Lower lobe of right lung (tissue), 2 donors: ENCODE results near the gene RFNG. TPM values are rescaled to one million over a fixed set of nuclear protein-coding genes. Genes with fewer than 3 reads are reported as not detected.

Source experiments
- ATAC-seq, 2 donors: fragments of 200-7000 bp; cut with Tn5 transposase; one replicate each; pipeline ENCODE4 v1.9.1; 2020 to 2022; ENCODE audit warnings: mild to moderate bottlenecking in 2 of 2, moderate library complexity in 2 of 2
- DNase-seq: peaks from one replicate; pipeline ENCODE4 v3.0.0-alpha.2; 2020
- H3K27ac ChIP-seq: fragments of 200-600 bp; one replicate; pipeline ENCODE4 v1.8.0; 2022
- H3K27me3 ChIP-seq: fragments of 200-600 bp; one replicate; pipeline ENCODE4 v1.8.0; 2022; ENCODE audit warnings: low read depth
- H3K36me3 ChIP-seq: fragments of 200-600 bp; one replicate; pipeline ENCODE4 v1.8.0; 2022; ENCODE audit warnings: mild to moderate bottlenecking
- H3K4me1 ChIP-seq: fragments of 200-600 bp; one replicate; pipeline ENCODE4 v1.8.0; 2022
- H3K4me3 ChIP-seq: fragments of 200-600 bp; one replicate; pipeline ENCODE4 v1.8.0; 2022; ENCODE audit warnings: mild to moderate bottlenecking
- H3K9me3 ChIP-seq: fragments of 200-600 bp; one replicate; pipeline ENCODE4 v1.8.0; 2022
- intact Hi-C: fragments of 100-400 bp; cut with DNase I; formaldehyde crosslinking; loops from one replicate; pipeline ENCODE4 v1.11.0; 2022
- total RNA-seq: library from RNA; stranded (reverse); fragmentation: NEBNext Ultra II Directional; extraction: Animal tissue kit (Norgen Biotek cat#: 25700); gene quantifications from one replicate; pipeline ENCODE4 v1.2.1, GENCODE V29; 2021
- TF ChIP-seq, protein P1 (sequence below): fragments of 200-600 bp; IDR thresholded peaks from one replicate; pipeline ENCODE4 v1.8.0; 2022; ENCODE audit warnings: antibody characterized with exemption, mild to moderate bottlenecking
- donor health status: DM: no; HTN: yes; CAD: no; lungs with severe emphysema.

RFNG gene
- total RNA-seq, 1 donor from 2014 or later = 35.1 TPM

DNA sequence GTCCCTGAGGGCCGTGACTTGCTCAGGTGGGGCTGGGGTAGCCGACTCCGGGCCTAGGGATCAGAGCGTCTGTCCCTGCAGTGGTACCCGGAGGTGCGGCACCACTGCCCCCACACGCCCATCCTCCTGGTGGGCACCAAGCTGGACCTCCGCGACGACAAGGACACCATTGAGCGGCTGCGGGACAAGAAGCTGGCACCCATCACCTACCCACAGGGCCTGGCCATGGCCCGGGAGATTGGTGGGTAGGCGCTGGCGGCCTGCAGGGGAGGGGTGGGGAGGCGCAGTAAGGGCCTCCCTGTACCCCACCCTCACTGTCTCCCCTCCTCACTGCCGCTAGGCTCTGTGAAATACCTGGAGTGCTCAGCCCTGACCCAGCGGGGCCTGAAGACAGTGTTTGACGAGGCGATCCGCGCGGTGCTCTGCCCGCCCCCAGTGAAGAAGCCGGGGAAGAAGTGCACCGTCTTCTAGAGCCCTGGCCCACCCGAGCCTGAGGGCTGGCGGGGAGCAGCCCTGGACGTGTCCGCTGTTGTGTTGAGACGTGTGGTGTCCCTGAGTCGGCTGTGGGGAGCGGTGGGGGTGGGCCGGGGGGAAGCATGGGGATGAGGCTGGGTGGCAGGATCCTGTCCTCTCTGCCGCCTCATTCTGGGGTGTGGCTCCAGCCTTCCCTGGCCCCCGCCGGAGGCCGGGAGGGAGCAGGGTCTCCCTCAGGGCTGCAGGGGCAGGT is 18.1 kb downstream of the RFNG start:
- intact Hi-C loops = no loop called here
- Histone ChIP-seq H3K4me3 (no peak overlapping the region), H3K36me3 (no peaks in the 10 kb centered on the region), H3K27ac (no peak overlapping the region), H3K27me3 (peaks cover 8% of the 10 kb centered on the region), H3K9me3 (no peaks in the 10 kb centered on the region), H3K4me1 (peaks cover 43% of the 10 kb centered on the region)
- no peak for ATAC-seq
- no peak for DNase-seq
- TF ChIP-seq, protein P1, sequence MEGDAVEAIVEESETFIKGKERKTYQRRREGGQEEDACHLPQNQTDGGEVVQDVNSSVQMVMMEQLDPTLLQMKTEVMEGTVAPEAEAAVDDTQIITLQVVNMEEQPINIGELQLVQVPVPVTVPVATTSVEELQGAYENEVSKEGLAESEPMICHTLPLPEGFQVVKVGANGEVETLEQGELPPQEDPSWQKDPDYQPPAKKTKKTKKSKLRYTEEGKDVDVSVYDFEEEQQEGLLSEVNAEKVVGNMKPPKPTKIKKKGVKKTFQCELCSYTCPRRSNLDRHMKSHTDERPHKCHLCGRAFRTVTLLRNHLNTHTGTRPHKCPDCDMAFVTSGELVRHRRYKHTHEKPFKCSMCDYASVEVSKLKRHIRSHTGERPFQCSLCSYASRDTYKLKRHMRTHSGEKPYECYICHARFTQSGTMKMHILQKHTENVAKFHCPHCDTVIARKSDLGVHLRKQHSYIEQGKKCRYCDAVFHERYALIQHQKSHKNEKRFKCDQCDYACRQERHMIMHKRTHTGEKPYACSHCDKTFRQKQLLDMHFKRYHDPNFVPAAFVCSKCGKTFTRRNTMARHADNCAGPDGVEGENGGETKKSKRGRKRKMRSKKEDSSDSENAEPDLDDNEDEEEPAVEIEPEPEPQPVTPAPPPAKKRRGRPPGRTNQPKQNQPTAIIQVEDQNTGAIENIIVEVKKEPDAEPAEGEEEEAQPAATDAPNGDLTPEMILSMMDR = no peak

DNA sequence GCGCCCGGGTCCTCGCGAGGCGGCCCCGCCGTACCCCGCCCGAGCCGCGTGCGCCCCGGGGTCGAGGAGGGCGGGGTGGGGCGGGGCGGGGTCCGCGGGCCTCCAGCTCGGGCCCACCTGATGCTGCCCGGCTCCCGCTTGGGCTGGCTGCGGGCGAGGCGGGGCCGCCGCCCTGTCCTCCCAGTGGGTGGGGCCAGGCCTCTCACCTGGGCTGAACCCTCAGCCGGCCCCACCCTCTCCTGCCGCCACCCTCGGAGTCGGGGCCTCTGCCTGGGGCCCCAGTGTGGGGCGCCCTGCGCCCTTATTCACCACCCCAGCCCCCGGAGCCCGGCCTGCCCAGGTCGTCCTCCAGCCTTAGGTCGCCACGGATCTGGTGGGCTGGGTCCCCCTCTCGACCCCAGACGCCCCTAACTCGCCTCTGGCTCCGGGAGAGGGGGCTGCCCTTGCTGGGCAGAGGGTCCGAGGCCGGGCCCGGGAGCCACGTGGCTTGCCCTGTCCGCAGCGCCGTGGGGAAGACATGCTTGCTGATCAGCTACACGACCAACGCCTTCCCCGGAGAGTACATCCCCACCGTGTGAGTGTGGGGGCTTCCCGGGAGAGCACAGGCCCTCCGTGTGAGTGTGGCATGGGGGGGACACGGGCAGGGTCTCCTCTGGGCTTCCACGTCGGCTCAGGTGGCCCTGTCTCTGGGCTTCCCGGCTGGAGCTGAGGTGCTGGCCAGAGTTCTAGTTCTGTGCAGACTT is 19.6 kb downstream of the RFNG start:
- H3K4me3 ChIP-seq = peak overlapping the region; percentile 40
- TF ChIP-seq, protein P1 = no peak
- H3K27me3 ChIP-seq = peaks cover 8% of the 10 kb centered on the region
- intact Hi-C loops = no loop called here
- no peak for DNase-seq
- peak; percentile 24 to 47 for ATAC-seq
- H3K27ac ChIP-seq = no peak overlapping the region
- H3K9me3 ChIP-seq = no peaks in the 10 kb centered on the region
- H3K4me1 ChIP-seq = peaks cover 34% of the 10 kb centered on the region
- H3K36me3 ChIP-seq = no peaks in the 10 kb centered on the region

DNA sequence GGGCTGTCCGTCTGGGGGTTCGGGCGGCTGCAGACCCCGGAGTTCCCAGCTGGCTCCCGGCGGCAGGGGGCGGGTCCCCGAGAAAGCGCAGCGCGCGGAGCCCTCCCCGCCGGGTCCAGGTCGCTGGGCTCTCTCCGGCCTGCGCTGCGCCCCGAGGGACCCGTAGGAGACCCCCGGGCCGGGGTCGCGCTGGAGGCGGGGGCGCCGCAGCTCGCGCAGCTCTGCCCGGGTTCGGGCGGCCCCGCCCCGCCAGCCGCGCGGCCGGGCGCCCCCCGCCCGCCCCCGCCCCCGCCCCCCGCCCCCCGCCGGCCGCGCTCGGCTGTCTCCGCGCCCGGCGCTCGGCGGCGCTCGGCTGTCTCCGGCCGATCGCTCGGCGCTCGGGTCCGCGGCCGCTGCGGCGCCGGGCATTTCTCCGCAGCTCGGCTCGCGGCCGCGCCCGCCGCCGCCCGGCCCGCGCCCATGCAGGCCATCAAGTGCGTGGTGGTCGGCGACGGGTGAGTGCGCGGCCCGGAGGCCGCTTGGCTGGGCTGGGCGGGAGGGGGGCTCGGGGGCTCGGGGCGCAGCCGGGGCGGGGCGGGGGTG is 20.2 kb downstream of the RFNG start, which contains the start of gene RAC3:
RAC3 (plus strand) TSS at position 376 of the 582 bp plus-strand sequence; CDS start at position 460, 84 bp downstream.
- DNase-seq (no peak), ATAC-seq (peak; percentile 0 to 9)
- Histone ChIP-seq H3K4me1 (peaks cover 29% of the 10 kb centered on the region), H3K27me3 (peaks cover 8% of the 10 kb centered on the region), H3K27ac (peak within 1 kb of the TSS; percentile 37), H3K36me3 (no peaks in the 10 kb centered on the region), H3K9me3 (no peaks in the 10 kb centered on the region), H3K4me3 (peak within 1 kb of the TSS; percentile 62)
- TF ChIP-seq, protein P1 = no peak
- intact Hi-C loops = no loop called here

DNA sequence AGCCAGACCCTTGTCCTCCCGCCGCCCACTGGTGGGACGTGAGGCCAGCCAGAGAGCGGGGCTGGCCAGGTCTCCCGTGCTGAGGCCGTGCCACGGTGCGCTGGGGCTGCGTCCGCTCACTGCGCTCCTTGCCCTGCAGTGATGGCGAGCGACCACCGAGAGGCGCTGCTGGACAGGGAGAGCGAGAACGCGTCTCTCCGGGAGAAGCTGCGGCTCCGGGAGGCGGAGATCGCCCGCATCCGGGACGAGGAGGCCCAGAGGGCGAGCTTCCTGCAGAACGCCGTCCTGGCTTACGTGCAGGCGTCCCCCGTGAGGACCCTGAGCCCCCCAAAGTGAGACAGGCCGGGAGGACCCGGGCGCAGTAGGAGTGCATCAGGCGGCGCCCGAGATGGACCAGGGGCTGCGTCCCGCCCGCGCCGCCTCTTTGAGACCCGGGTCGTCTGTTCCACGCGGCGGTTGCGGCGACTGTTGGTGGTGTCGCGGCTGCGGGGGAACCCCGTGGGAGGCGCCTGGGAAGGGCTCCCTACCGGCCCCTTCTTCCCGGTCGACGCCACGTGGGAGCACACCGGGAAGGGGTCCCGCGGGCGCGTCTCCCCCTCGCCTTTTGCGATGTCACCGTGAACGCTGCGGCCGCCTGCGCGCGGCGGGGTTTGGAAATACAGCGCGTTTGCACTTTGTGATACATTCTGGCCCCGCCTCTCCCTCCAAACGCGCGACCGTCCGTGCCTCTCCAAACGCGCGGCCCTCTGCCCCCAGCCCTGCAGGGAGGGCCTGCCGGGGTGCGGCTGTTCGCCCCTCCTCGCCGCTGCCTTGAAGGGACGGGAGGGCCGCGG is 20.9 kb downstream of the RFNG start:
- H3K27me3 ChIP-seq = peaks cover 8% of the 10 kb centered on the region
- no peaks in the 10 kb centered on the region for H3K36me3 ChIP-seq
- intact Hi-C loops = no loop called here
- peak; percentile 89 for DNase-seq
- peaks cover 22% of the 10 kb centered on the region for H3K4me1 ChIP-seq
- no peaks in the 10 kb centered on the region for H3K9me3 ChIP-seq
- ATAC-seq = peak; percentile 91 to 92
- peak overlapping the region; percentile 37 for H3K27ac ChIP-seq
- peak overlapping the region; percentile 62 for H3K4me3 ChIP-seq
- TF ChIP-seq, protein P1 = peak; percentile 96

DNA sequence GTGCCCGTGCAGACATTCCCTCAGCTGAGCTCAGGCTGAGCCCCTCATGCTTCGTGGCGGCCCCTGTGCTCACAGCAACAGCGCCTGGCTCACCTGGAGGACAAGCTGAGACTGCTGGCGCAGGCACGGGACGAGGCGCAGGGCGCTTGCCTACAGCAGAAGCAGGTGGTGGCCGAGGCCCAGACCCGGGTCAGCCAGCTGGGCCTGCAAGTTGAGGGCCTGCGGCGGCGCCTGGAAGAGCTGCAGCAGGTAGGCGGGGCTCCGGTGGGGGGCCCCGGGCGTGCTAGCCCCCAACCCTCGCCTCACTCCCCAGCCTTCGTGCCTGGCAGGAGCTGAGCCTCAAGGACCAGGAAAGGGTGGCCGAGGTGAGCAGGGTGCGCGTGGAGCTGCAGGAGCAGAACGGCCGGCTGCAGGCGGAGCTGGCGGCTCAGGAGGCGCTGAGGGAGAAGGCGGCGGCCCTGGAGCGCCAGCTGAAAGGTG is 21.6 kb downstream of the RFNG start:
- Histone ChIP-seq H3K27ac (no peak overlapping the region), H3K4me1 (peaks cover 18% of the 10 kb centered on the region), H3K4me3 (peak overlapping the region; percentile 62), H3K27me3 (peaks cover 8% of the 10 kb centered on the region), H3K9me3 (no peaks in the 10 kb centered on the region), H3K36me3 (no peaks in the 10 kb centered on the region)
- ATAC-seq (peak in 1 of 2 donors; percentile 1), DNase-seq (no peak)
- TF ChIP-seq, protein P1 = no peak
- intact Hi-C loops = loop anchor here (5.0 kb wide), 1 partner anchor 132 kb away; no protein-coding TSS in a partner anchor
